Loucy (cell line): Measurements from ENCODE around the gene ARHGEF25.

ENCODE experiments used
- H2AFZ ChIP-seq: fragments of 200-600 bp; sonication (generic); 2 replicates; pipeline ENCODE4 v1.6.0; 2016; ENCODE audit warnings: antibody characterized with exemption, mild to moderate bottlenecking, low read length, moderate library complexity
- H3F3A ChIP-seq: fragments of 200-600 bp; 2 replicates; pipeline ENCODE4 v1.6.0; 2016; ENCODE audit warnings: antibody characterized with exemption, low read depth, mild to moderate bottlenecking
- H3K27me3 ChIP-seq: fragments of 200-600 bp; sonication (generic); 2 replicates; pipeline ENCODE4 v1.6.1; 2014; ENCODE audit warnings: low read length, mild to moderate bottlenecking; ENCODE audit not compliant: insufficient read depth, poor library complexity, severe bottlenecking
- H3K36me3 ChIP-seq: fragments of 200-600 bp; sonication (generic); 2 replicates; pipeline ENCODE4 v1.6.1; 2016; ENCODE audit warnings: low read length; ENCODE audit not compliant: insufficient read depth
- H3K4me1 ChIP-seq: fragments of 200-600 bp; sonication (generic); 2 replicates; pipeline ENCODE4 v1.5.1; 2014; ENCODE audit warnings: low read length, mild to moderate bottlenecking; ENCODE audit not compliant: insufficient read depth, poor library complexity, severe bottlenecking
- H3K4me2 ChIP-seq: fragments of 200-600 bp; sonication (generic); 2 replicates; pipeline ENCODE4 v1.6.0; 2014; ENCODE audit warnings: antibody characterized with exemption, low read length, low read depth, mild to moderate bottlenecking; ENCODE audit not compliant: poor library complexity, severe bottlenecking
- H3K4me3 ChIP-seq: fragments of 200-600 bp; sonication (generic); 2 replicates; pipeline ENCODE4 v1.5.1; 2014; ENCODE audit warnings: low read length, mild to moderate bottlenecking, mixed read lengths; ENCODE audit not compliant: poor library complexity, severe bottlenecking
- H3K79me2 ChIP-seq: fragments of 200-600 bp; sonication (generic); 2 replicates; pipeline ENCODE4 v1.6.1; 2014; ENCODE audit warnings: low read length; ENCODE audit not compliant: insufficient read depth
- H3K9ac ChIP-seq: fragments of 200-600 bp; sonication (generic); 2 replicates; pipeline ENCODE4 v1.6.0; 2014; ENCODE audit warnings: mild to moderate bottlenecking, low read depth, low read length, moderate library complexity; ENCODE audit not compliant: poor library complexity, severe bottlenecking
- H3K9me2 ChIP-seq: fragments of 200-600 bp; sonication (generic); replicated peaks from 2 replicates; pipeline ENCODE4 v1.6.1; 2016; ENCODE audit warnings: low read depth, low read length, mixed read lengths
- H3K9me3 ChIP-seq: fragments of 200-600 bp; sonication (generic); 2 replicates; pipeline ENCODE4 v1.6.1; 2014; ENCODE audit warnings: mild to moderate bottlenecking, antibody characterized with exemption, low read length, low read depth; ENCODE audit not compliant: insufficient read depth
- H4K20me1 ChIP-seq: fragments of 200-600 bp; sonication (generic); 2 replicates; pipeline ENCODE4 v1.6.0; 2014; ENCODE audit warnings: antibody characterized with exemption, low read length, mild to moderate bottlenecking; ENCODE audit not compliant: insufficient read depth, poor library complexity, severe bottlenecking
- EZH2phosphoT487 ChIP-seq: fragments of 200-600 bp; IDR thresholded peaks from 2 replicates; pipeline ENCODE4 v1.6.1; 2018; ENCODE audit warnings: antibody characterized with exemption, mild to moderate bottlenecking, moderate library complexity, borderline replicate concordance
- TF ChIP-seq, protein P1 (sequence below): fragments of 200-600 bp; sonication (generic); conservative IDR thresholded peaks from 2 replicates; pipeline ENCODE4 v1.5.1; 2014; ENCODE audit warnings: mild to moderate bottlenecking, antibody characterized with exemption, low read length

Gene ARHGEF25

DNA sequence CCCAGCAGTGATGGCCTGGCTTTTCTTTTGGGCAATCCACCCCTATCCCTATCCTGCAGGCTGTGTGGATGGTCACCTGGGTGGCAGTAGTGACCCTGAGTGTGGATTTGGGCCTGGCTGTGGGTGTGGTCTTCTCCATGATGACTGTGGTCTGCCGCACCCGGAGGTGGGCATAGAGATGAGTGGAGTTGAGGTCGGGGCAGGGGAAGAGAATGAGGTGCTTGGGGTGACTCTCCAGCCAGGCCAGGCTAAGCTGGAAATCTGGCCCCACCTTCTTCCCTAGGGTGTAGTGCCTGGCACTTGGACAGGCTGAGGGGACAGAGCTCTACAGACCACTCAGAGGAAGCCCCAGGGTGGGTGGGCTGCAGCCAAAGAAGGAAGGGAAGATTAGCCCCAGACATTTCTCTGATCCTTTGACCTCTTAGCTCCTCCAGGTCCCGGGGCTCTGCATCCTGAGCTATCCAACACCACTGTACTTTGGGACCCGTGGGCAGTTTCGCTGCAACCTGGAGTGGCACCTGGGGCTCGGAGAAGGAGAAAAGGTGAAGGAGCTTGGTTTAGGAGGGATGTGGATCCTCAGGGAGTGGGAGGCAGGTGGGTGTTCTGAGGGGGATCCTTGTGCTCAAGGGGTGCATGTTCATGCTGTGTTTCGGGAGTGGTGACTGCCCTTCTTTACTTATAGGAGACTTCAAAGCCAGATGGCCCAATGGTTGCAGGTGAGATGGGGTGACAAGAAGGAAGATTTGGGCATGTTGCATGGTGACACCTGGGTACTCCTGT is 13.4 kb downstream of the ARHGEF25 start:
- no peaks in the 10 kb centered on the region for H3K9me2 ChIP-seq
- H3K4me2 ChIP-seq = no peak overlapping the region
- no peaks in the 10 kb centered on the region for H3F3A ChIP-seq
- no peaks in the 10 kb centered on the region for H3K79me2 ChIP-seq
- no peaks in the 10 kb centered on the region for H3K27me3 ChIP-seq
- H3K4me3 ChIP-seq = no peak overlapping the region
- no peaks in the 10 kb centered on the region for H3K9me3 ChIP-seq
- H3K9ac ChIP-seq = no peak overlapping the region
- H3K4me1 ChIP-seq = no peaks in the 10 kb centered on the region
- H4K20me1 ChIP-seq = no peaks in the 10 kb centered on the region
- no peaks in the 10 kb centered on the region for H3K36me3 ChIP-seq
- no peak overlapping the region for H2AFZ ChIP-seq
- TF ChIP-seq EZH2phosphoT487 = no peak
- TF ChIP-seq, protein P1, sequence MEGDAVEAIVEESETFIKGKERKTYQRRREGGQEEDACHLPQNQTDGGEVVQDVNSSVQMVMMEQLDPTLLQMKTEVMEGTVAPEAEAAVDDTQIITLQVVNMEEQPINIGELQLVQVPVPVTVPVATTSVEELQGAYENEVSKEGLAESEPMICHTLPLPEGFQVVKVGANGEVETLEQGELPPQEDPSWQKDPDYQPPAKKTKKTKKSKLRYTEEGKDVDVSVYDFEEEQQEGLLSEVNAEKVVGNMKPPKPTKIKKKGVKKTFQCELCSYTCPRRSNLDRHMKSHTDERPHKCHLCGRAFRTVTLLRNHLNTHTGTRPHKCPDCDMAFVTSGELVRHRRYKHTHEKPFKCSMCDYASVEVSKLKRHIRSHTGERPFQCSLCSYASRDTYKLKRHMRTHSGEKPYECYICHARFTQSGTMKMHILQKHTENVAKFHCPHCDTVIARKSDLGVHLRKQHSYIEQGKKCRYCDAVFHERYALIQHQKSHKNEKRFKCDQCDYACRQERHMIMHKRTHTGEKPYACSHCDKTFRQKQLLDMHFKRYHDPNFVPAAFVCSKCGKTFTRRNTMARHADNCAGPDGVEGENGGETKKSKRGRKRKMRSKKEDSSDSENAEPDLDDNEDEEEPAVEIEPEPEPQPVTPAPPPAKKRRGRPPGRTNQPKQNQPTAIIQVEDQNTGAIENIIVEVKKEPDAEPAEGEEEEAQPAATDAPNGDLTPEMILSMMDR = no peak

DNA sequence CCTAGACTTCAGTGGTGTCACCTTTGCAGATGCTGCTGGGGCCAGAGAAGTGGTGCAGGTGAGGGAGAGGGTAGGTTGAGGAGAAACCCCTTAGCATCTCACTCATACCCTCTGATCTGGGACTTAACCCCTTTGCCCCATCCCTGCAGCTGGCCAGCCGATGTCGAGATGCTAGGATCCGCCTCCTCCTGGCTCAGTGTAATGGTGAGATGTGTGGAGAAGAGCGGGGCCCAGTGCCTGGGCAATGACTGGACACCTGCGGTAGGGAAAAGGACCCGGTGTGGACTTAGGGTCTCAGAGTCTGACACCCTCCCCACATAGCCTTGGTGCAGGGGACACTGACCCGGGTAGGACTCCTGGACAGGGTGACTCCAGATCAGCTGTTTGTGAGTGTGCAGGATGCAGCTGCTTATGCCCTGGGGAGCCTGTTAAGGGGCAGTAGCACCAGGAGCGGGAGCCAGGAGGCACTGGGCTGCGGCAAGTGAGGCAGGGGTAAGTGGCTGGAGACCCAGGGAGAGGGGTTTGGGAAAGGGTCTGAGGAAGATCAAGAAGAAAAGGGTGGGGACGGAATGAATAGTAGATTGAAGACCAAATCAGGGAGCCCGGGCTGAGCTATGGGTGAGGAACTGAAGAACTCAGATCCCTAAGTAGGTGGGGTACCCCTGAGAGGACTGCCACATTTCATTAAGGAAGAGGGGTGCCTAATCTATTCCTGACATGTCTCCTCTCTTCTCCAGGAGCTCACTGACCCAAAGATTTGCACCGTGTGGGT is 14.2 kb downstream of the ARHGEF25 start:
- TF ChIP-seq, protein P1 = no peak
- no peak for TF ChIP-seq EZH2phosphoT487

DNA sequence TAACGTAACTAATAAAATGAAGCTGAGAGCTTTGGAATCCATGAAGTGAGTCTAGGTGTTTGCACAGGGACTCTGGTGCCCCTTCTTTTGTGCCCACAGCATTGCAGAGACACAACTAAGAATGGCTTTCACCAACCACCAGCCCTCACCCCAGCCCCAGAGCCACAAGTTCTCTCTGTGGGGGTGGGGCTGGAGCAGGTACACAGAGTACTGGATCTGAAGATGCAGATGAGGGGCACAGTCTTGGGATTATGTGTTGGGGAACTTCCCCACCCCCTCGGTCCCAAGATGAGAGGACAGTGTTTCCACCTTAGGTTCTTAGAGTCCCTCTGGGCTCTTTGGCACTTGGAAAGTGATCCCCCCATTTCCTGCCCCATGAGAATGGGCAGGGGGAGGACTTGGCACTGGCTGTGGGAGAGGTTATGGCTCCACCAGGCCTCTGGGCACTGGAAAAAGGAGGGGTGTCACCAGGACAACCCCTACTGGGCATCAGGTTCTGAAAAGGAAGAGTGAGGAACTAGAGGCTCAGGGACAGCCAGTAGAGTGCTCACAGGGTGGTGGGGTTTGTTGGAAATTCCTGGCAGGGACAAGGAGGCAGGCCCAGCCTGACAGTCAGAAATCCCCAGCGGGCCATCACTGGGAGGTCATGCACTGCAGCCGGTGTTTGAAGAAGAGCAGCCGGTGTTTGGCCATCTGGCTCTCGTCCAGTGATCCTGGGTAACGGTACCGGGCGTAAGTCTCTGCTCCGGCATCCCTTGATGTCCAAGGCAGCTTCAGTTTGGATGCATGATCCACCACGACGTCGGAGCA is 15.1 kb downstream of the ARHGEF25 start:
- Histone ChIP-seq H3K36me3 (no peaks in the 10 kb centered on the region), H4K20me1 (no peaks in the 10 kb centered on the region), H3K9me3 (no peaks in the 10 kb centered on the region), H3K27me3 (no peaks in the 10 kb centered on the region), H2AFZ (no peak overlapping the region), H3K4me2 (no peak overlapping the region), H3K4me1 (no peaks in the 10 kb centered on the region), H3K9ac (no peak overlapping the region), H3K9me2 (no peaks in the 10 kb centered on the region), H3F3A (no peaks in the 10 kb centered on the region), H3K4me3 (no peak overlapping the region), H3K79me2 (no peaks in the 10 kb centered on the region)
- TF ChIP-seq, protein P1 = no peak
- no peak for TF ChIP-seq EZH2phosphoT487

More for the DNA sequence above, 14.2 kb downstream of the ARHGEF25 start:
- Histone ChIP-seq H3K4me3 (no peak overlapping the region), H3K9me3 (no peaks in the 10 kb centered on the region), H3K9ac (no peak overlapping the region), H2AFZ (no peak overlapping the region), H3K79me2 (no peaks in the 10 kb centered on the region), H3K9me2 (no peaks in the 10 kb centered on the region), H3K27me3 (no peaks in the 10 kb centered on the region), H3K4me2 (no peak overlapping the region), H3F3A (no peaks in the 10 kb centered on the region), H3K36me3 (no peaks in the 10 kb centered on the region), H3K4me1 (no peaks in the 10 kb centered on the region), H4K20me1 (no peaks in the 10 kb centered on the region)
